K562 treated with DMSO at 1 percent for 12 hours (cell line): ENCODE data around the gene NLRX1. TPM values are rescaled to one million over a fixed set of nuclear protein-coding genes. Genes with fewer than 3 reads are reported as not detected.

Experiments
- total RNA-seq: library from RNA; unstranded; fragments of 300-600 nt; gene quantifications from 2 replicates; pipeline ENCODE4 v1.2.3, GENCODE V29; 2022; ENCODE audit not compliant: insufficient read depth

Gene NLRX1, protein sequence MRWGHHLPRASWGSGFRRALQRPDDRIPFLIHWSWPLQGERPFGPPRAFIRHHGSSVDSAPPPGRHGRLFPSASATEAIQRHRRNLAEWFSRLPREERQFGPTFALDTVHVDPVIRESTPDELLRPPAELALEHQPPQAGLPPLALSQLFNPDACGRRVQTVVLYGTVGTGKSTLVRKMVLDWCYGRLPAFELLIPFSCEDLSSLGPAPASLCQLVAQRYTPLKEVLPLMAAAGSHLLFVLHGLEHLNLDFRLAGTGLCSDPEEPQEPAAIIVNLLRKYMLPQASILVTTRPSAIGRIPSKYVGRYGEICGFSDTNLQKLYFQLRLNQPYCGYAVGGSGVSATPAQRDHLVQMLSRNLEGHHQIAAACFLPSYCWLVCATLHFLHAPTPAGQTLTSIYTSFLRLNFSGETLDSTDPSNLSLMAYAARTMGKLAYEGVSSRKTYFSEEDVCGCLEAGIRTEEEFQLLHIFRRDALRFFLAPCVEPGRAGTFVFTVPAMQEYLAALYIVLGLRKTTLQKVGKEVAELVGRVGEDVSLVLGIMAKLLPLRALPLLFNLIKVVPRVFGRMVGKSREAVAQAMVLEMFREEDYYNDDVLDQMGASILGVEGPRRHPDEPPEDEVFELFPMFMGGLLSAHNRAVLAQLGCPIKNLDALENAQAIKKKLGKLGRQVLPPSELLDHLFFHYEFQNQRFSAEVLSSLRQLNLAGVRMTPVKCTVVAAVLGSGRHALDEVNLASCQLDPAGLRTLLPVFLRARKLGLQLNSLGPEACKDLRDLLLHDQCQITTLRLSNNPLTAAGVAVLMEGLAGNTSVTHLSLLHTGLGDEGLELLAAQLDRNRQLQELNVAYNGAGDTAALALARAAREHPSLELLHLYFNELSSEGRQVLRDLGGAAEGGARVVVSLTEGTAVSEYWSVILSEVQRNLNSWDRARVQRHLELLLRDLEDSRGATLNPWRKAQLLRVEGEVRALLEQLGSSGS
- 2.5 and 3.5 TPM in 2 replicates for total RNA-seq

DNA sequence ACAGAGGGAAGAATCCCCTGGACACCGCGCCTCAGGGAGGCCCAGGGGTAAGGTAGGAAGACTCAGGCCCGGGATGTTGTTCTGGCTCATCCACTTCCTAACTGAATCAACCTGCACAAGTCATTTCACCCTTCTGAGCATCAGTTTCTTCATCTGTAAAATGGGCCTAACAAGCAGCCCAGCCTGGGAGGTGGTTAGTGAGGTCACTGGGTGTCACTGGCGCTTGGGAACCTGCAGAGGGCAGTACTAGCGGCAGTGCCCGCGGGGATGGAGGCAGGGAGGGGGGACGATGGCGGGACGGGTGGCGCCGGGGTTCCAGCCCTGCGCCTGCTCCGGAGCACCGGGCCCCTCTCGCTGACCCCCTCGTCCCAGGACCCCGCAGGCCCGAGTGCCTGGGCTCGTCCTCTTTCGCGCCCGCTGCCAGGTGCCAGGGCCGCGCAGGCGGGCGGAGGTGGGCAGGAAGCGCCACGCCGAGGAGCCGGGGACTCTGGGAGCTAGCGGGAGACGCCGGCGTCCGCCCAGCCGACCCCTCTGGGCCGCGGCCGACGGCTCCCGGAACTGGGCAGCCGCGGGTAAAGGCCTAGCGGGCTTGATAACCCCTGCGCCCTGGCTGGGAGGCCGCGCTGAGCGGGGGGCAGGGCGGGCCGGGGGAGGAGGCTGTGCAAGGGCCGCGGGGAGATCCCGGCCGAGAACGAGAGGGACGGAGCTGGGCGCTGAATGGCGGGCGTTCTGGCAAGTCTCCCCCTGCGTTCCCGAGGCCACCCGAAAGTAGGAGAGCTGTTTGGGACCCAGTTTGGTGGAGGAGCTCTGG, at the start of gene NLRX1:
NLRX1 (plus strand) TSS at position 255 of the 811 bp plus-strand sequence. CDS start 2,679 bp downstream, outside the sequence.

DNA sequence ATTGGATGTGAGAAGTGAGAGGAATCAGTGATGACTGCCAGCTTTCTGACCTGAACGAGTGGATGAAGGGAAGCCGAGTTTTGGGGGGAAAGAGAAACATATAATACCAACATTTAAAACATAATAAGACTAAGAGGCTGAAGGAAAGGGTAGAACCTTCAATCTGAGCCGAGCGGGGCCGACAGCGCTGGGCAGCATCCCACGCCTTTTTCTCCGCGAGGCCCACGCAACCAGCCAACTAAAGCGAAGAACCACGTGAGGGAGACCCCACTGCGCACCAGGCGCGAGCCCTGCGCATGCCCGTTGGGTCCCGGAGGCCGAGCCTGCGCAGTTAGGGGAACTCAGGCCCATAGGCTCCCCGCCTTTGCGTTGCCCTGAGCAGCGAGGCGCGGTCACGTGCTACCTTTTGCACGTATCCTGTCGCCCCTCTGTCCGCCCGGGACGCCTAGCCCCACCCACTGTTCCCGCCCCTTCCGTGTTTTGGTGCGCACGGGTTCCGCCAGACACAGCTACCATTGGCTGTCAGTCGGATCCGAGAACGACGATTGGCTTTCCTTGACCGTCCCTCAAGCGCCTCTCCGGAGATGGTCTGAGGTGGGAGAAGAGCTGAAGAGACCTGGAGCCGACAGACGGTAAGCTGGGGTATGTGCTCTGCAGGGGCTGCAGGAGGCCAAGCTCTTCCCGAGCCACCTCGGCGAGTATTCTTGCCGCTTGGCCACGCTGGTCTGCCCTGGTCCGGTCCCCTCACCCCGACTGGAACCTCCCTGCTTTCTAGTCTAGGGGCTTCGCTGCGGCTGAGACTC, 47.3 kb upstream of the NLRX1 start, which contains the start of gene HINFP:
HINFP (plus strand) TSS at position 573 of the 803 bp plus-strand sequence. CDS start 5,365 bp downstream, outside the sequence.

DNA sequence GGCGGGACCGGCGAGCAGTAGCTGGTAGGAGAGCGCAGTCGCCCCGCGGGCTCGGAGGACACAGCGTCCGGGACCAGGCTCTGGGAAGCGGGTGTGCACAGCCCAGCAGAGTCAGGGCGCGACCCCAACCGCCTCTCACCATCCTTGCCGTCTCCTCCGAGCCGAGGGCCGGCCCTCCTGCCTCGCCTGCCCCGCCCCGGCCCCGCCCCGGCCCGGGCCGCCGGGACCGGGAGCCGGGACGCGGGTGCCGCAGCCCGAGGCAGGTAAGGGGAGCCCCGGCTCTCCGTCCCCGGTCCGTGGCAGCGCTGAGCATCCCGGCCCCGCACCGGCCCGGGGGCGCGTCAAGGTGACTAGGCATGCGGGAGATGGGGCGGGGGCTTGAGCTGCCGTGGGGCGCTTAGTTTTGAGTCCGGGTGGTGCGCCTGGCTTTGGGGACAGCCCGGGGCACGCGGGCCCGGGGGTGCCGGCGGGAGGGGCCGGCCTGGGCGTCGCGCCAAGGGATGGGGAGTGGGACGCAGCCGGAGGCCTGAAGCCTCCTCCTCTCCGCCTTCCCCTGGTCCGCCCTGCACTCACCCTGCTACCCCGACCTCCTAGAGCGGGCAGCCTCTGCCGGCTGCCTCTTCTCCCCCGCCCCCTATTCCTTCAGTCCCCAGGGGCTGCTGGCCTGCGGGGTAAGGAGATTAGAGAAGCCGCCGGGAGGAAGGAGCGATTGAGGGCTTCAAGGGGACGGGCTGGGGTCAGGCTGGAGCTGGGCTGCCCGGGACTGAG, 19.3 kb upstream of the NLRX1 start, which contains the start of gene ABCG4:
ABCG4 (plus strand) TSS at position 35 of the 768 bp plus-strand sequence. CDS start 914 bp downstream, outside the sequence.

DNA sequence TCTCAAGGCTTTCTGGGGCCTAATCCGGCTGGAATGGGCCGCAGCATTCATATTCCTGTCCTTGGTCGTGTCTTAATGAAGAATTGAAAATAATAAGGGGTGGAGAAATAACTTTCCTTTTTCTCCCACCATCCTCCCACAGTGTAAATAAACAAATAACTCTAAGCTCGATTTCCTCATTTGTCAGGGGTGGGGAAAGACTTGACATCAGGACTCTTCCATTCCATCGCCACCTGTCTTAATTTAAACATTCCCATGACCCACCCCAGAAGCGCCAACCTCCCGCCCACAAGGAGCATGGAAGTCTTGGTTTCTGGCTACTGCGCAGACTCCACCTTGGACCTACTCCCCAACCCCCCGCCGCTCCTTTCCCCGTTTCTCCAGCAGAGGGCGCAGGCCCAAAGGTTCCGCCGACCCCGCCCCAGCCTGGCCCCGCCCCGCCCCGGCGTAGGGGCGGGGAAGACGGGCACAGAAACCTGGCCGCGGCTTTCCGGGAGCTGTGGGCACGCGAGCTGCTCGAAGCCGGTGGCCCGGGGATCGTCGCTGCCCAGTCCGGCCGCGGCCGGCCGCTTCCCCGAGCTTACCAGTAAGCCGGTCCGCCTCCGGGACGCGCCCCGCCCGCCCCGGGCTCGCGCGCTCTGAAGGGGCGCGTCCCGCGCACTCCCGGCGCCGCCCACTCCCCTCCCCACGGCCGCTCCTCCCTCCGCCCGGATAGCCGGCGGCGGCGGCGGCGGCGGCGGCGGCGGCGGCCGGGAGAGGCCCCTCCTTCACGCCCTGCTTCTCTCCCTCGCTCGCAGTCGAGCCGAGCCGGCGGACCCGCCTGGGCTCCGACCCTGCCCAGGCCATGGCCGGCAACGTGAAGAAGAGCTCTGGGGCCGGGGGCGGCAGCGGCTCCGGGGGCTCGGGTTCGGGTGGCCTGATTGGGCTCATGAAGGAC, 37.3 kb downstream of the NLRX1 start, which contains the start of gene CBL:
CBL (plus strand) TSS at position 766 of the 937 bp plus-strand sequence; CDS start at position 845, 79 bp downstream.

Other genes with a start within 250 kb of the NLRX1 start
- 2.3 and 12.1 TPM in 2 replicates for gene BCL9L, start 242.8 kb upstream of the NLRX1 start, total RNA-seq
- gene UPK2, start 212.4 kb upstream of the NLRX1 start, total RNA-seq = not detected in 2 replicates
- gene FOXR1, start 197.0 kb upstream of the NLRX1 start, total RNA-seq = not detected in 2 replicates
- 8.3 and 17.1 TPM in 2 replicates for gene CENATAC, start 170.6 kb upstream of the NLRX1 start, total RNA-seq
- gene RPS25, start 150.4 kb upstream of the NLRX1 start, total RNA-seq = 1,621 and 2,114 TPM in 2 replicates
- gene TRAPPC4, start 150.0 kb upstream of the NLRX1 start, total RNA-seq = 149 and 183 TPM in 2 replicates
- gene SLC37A4, start 137.8 kb upstream of the NLRX1 start, total RNA-seq = 37.9 and 44.4 TPM in 2 replicates
- 137 and 244 TPM in 2 replicates for gene HYOU1, start 111.5 kb upstream of the NLRX1 start, total RNA-seq
- gene VPS11, start 100.9 kb upstream of the NLRX1 start, total RNA-seq = 33.0 and 35.8 TPM in 2 replicates
- 65.7 and 78.9 TPM in 2 replicates for gene HMBS, start 83.8 kb upstream of the NLRX1 start, total RNA-seq
- gene DPAGT1, start 66.9 kb upstream of the NLRX1 start, total RNA-seq = 17.6 and 45.7 TPM in 2 replicates
- gene C2CD2L, start 61.4 kb upstream of the NLRX1 start, total RNA-seq = 26.1 and 40.1 TPM in 2 replicates
- 20.0 and 31.5 TPM in 2 replicates for gene HINFP, start 47.1 kb upstream of the NLRX1 start, total RNA-seq
- gene ABCG4, start 19.7 kb upstream of the NLRX1 start, total RNA-seq = not detected in 2 replicates
- gene NHERF4, start 16.8 kb downstream of the NLRX1 start, total RNA-seq = not detected in 2 replicates
- gene CBL, start 37.6 kb downstream of the NLRX1 start, total RNA-seq = 3.7 and 20.1 TPM in 2 replicates
- gene MCAM, start 148.4 kb downstream of the NLRX1 start, total RNA-seq = 10.9 and 23.5 TPM in 2 replicates
- gene RNF26, start 165.8 kb downstream of the NLRX1 start, total RNA-seq = 40.4 and 60.3 TPM in 2 replicates
- 0.80 TPM in 1 of 2 replicates, not detected in the other for gene C1QTNF5, start 172.2 kb downstream of the NLRX1 start, total RNA-seq
- not detected in 2 replicates for gene MFRP, start 178.0 kb downstream of the NLRX1 start, total RNA-seq
- gene USP2, start 213.0 kb downstream of the NLRX1 start, total RNA-seq = 3.1 and 8.1 TPM in 2 replicates